K562 (cell line): ENCODE data around the gene MALAT1. TPM values are rescaled to one million over a fixed set of nuclear protein-coding genes. Genes with fewer than 3 reads are reported as not detected.
"Not testable (repeated sequence)": the region's sequence is repeated elsewhere in the genome, so short reads cannot be mapped to it uniquely, and the experiment has no call there.

Source experiments
- ATAC-seq: fragments of 200-7000 bp; cut with Tn5 transposase; 3 replicates; pipeline ENCODE4 v1.9.1; 2020; ENCODE audit warnings: moderate library complexity
- BruUV-seq: library from RNA; stranded (reverse); fragments of 400-500 nt; replicated peaks from 2 replicates; lab custom pipeline; 2021; lab: Mats Ljungman, UMichigan
- CTCF ChIA-PET: fragments of 300-600 bp; formaldehyde crosslinking; extraction: SDS; loops from one replicate; lab custom pipeline; 2021; ENCODE audit warnings: low intra/inter-chr PET ratio; lab: Yijun Ruan, JAX
- POLR2A ChIA-PET: fragments of 300-600, 350-650 bp; sonication (Branson Sonifier 250); formaldehyde crosslinking; extraction: SDS; loops from one replicate; lab custom pipeline; 2021; ENCODE audit warnings: antibody characterized with exemption, inconsistent platforms; lab: Yijun Ruan, JAX
- DNase-seq, 4 experiments: peaks; one replicate each; pipeline versions ENCODE4 v3.0.0 to v3.0.0-alpha.2; 2011 to 2018; ENCODE audit warnings: low spot score in 3 of 4, mixed read lengths in 3 of 4; ENCODE audit errors: extremely low read depth in 1 of 4
- FAIRE-seq: peaks from 2 replicates; lab custom pipeline; 2011; peaks lifted over from hg19 to GRCh38; lab: Jason Lieb, UNC
- H2AFZ ChIP-seq: 2 replicates; pipeline ENCODE4 v1.6.0; 2011; ENCODE audit warnings: low read depth, low read length, control low read depth, inconsistent platforms
- H3K27ac ChIP-seq: fragments of 200-600 bp; 3 replicates; pipeline ENCODE4 v1.8.0; 2011; ENCODE audit warnings: low read depth, mild to moderate bottlenecking, control low read depth, inconsistent platforms, low read length, moderate library complexity, mixed read lengths; ENCODE audit errors: extremely low read depth
- H3K27me3 ChIP-seq, 2 experiments: fragments of 300-600 bp in 1 of 2; 2 replicates in 1 of 2; 3 replicates in 1 of 2; pipeline versions ENCODE4 v1.6.0 to v1.8.0; 2011; ENCODE audit warnings: inconsistent platforms in 2 of 2, low read length in 2 of 2, mild to moderate bottlenecking in 1 of 2, mixed read lengths in 1 of 2, moderate library complexity in 1 of 2; ENCODE audit not compliant: control insufficient read depth in 2 of 2, insufficient read depth in 2 of 2
- H3K36me3 ChIP-seq: fragments of 300-600 bp; 3 replicates; pipeline ENCODE4 v1.8.0; 2011; ENCODE audit warnings: mild to moderate bottlenecking, low read length, inconsistent platforms; ENCODE audit not compliant: control insufficient read depth, insufficient read depth
- H3K4me1 ChIP-seq, 2 experiments: fragments of 200-600 bp in 1 of 2; replicated peaks in 1 of 2; 2 replicates in 1 of 2; 3 replicates in 1 of 2; pipeline versions ENCODE4 v1.5.1 to v1.8.0; 2011; ENCODE audit warnings: inconsistent platforms in 2 of 2, low read length in 2 of 2, mild to moderate bottlenecking in 1 of 2, mixed read lengths in 1 of 2, moderate library complexity in 1 of 2; ENCODE audit not compliant: control insufficient read depth in 2 of 2, insufficient read depth in 2 of 2
- H3K4me2 ChIP-seq: 2 replicates; pipeline ENCODE4 v1.6.1; 2011; ENCODE audit warnings: low read length, control low read depth, inconsistent platforms, mixed read lengths; ENCODE audit not compliant: insufficient read depth
- H3K4me3 ChIP-seq: fragments of 200-600 bp; sonication (generic), shearing (Covaris generic); 2 replicates; pipeline ENCODE4 v1.5.1; 2016; ENCODE audit warnings: control low read depth, inconsistent platforms
- H3K79me2 ChIP-seq: fragments of 200-600 bp; 3 replicates; pipeline ENCODE4 v1.8.0; 2011; ENCODE audit warnings: low read length, inconsistent platforms; ENCODE audit not compliant: control insufficient read depth, insufficient read depth
- H3K9ac ChIP-seq, 2 experiments: 2 replicates each; pipeline versions ENCODE4 v1.6.0 to v1.6.1; 2011; ENCODE audit warnings: low read depth in 2 of 2, low read length in 2 of 2, control low read depth in 1 of 2, inconsistent platforms in 1 of 2, mild to moderate bottlenecking in 1 of 2, mixed read lengths in 1 of 2; ENCODE audit not compliant: insufficient read depth in 1 of 2
- H3K9me1 ChIP-seq: one replicate; pipeline ENCODE4 v1.6.0; 2011; ENCODE audit warnings: inconsistent platforms, mild to moderate bottlenecking, low read length, moderate library complexity; ENCODE audit not compliant: control insufficient read depth, insufficient read depth
- H3K9me3 ChIP-seq: replicated peaks from 2 replicates; pipeline ENCODE4 v1.5.1; 2011; ENCODE audit warnings: low read depth, low read length, inconsistent platforms; ENCODE audit not compliant: control insufficient read depth, insufficient read depth
- H4K20me1 ChIP-seq: replicated peaks from 2 replicates; pipeline ENCODE4 v1.6.1; 2011; ENCODE audit warnings: low read length, inconsistent platforms, mixed read lengths; ENCODE audit not compliant: control insufficient read depth, insufficient read depth
- CTCF ChIP-seq, 3 experiments: IDR thresholded peaks in 2 of 3; conservative IDR thresholded peaks in 1 of 3; 2 replicates each; pipeline ENCODE4 v1.5.1; 2011 to 2012; ENCODE audit warnings: low read length in 3 of 3, mild to moderate bottlenecking in 3 of 3, control low read depth in 2 of 3, improper control_type of control experiment in 1 of 3, inconsistent platforms in 1 of 3, low read depth in 1 of 3, mixed read lengths in 1 of 3, moderate library complexity in 1 of 3; ENCODE audit not compliant: insufficient read depth in 2 of 3
- WGBS: fragments of 100-300 bp; shearing (Covaris generic); methylation state at CpG from one replicate; pipeline ENCODE4 v1.1.6; 2016; ENCODE audit warnings: low coverage, mixed read lengths; ENCODE audit not compliant: insufficient coverage; ENCODE audit errors: missing lambda C conversion rate; 5-methylcytosine and 5-hydroxymethylcytosine counted together
- in situ Hi-C: fragments of 300-500 bp; cut with MboI; formaldehyde crosslinking; loops from 4 replicates; pipeline ENCODE4 v1.15.0; 2018; ENCODE audit warnings: inconsistent platforms, mixed read lengths
- intact Hi-C: fragments of 100-400 bp; cut with micrococcal nuclease; formaldehyde crosslinking; loops from 2 replicates; pipeline ENCODE4 v1.14.2; 2022
- polyA plus RNA-seq, 8 experiments: library from polyadenylated mRNA; depleted of rRNA in 4 of 8; stranded (reverse) in 5 of 8; unstranded in 3 of 8; fragments of >200 nt; fragmentation: Nextera tagmentation in 2 of 8; fragmentation: Illumina TruSeq in 1 of 8; extraction: Ambion mirVana in 2 of 8; extraction: Trizol in 1 of 8; gene quantifications; 2 replicates each; pipeline versions ENCODE4 v1.2.1 to v1.2.3, GENCODE V29; 2011 to 2014; ENCODE audit warnings: inconsistent platforms in 1 of 8, missing spikeins in 1 of 8
- total RNA-seq, 7 experiments: library from RNA; depleted of rRNA in 6 of 7; stranded (reverse); fragments of >200 nt in 6 of 7; fragmentation: Illumina TruSeq in 2 of 7; extraction: Trizol in 2 of 7; gene quantifications; 2 replicates each; pipeline versions ENCODE4 v1.2.1 to v1.2.3, GENCODE V29; 2011 to 2021; ENCODE audit warnings: low replicate concordance in 1 of 7

Gene MALAT1
- total and polyA plus RNA-seq, 9 of the 15 experiments (the other 6 are each of a cell fraction or from before 2014, with no cell fraction given) = 363 to 8,715 (median 2,351) TPM

- TF ChIP-seq CTCF (IDR thresholded peaks at IDR 0.05 in 2 of 3, conservative IDR thresholded peaks at IDR 0.05 in 1 of 3; ENCODE audit: insufficient read depth in 2 of 3, low read depth in 1 of 3, low read length in 3 of 3) = 0 out of 6 replicates have a peak, but pooled peaks of 2 of the 3 experiments have one; percentile 14 to 23
- H3K9ac ChIP-seq, ATAC-seq, H4K20me1 ChIP-seq, H2AFZ ChIP-seq, H3K36me3 ChIP-seq, H3K27ac ChIP-seq, H3K9me3 ChIP-seq, H3K27me3 ChIP-seq, H3K4me3 ChIP-seq, H3K9me1 ChIP-seq, H3K4me2 ChIP-seq, in situ Hi-C loops, BruUV-seq, FAIRE-seq, DNase-seq, intact Hi-C loops: not testable (repeated sequence)
- Histone ChIP-seq H3K79me2 (peaks cover 27% of the 10 kb centered on the region), H3K4me1 (peaks cover 18 to 33% of the 10 kb centered on the region in 2 experiments; a peak in 4 of 5 replicates)
- POLR2A ChIA-PET = interaction anchor here (1.2 to 26.0 kb wide), 5 partner anchors 10 to 48 kb away, joined by 3 to 2118 read pairs (median 17); partner anchors contain the start of genes MALAT1 and NEAT1
- WGBS = 87% methylated on average over 6 of the region's 6 CpGs
- CTCF ChIA-PET = interaction anchor here (0.8 to 1.4 kb wide), 3 partner anchors 43 to 85 kb away, joined by 4 to 5 read pairs (median 4); no protein-coding TSS in a partner anchor
These were observed 31.5 kb upstream of the MALAT1 start for GRCh38 chr11:65467306-65467705.
